Measurements from ENCODE around the gene TBL1X. TPM values are rescaled to one million over a fixed set of nuclear protein-coding genes. Genes with fewer than 3 reads are reported as not detected.
A peak's percentile ranks its signal among the peaks of the same experiment; 100 is the strongest.

Gene TBL1X
- total RNA-seq, 1 donor from 2014 or later, result 12.3 TPM

- no peak for DNase-seq
- intact Hi-C loops (cut with micrococcal nuclease), result no loop called here
- no peak for ATAC-seq
These were observed 211.9 kb downstream of the TBL1X start for GRCh38 chrX:9676738-9677097.

- ATAC-seq, result peak; percentile 72
- DNase-seq, result no peak
- intact Hi-C loops (cut with micrococcal nuclease), result no loop called here
These were observed 212.4 kb downstream of the TBL1X start for GRCh38 chrX:9677098-9677739.

- intact Hi-C loops (cut with micrococcal nuclease), result no loop called here
- ATAC-seq (no peak), DNase-seq (no peak)
These were observed 213.5 kb downstream of the TBL1X start for GRCh38 chrX:9678215-9678965.

GRCh38 chrX:9681011-9681410 lies 216.2 kb downstream of the TBL1X start:
- ATAC-seq (no peak), DNase-seq (no peak)
- intact Hi-C loops (cut with micrococcal nuclease), result no loop called here

- intact Hi-C loops (cut with micrococcal nuclease), result no loop called here
- DNase-seq (no peak), ATAC-seq (no peak)
These were observed 216.6 kb downstream of the TBL1X start for GRCh38 chrX:9681422-9681821.

GRCh38 chrX:9682456-9682855 lies 217.6 kb downstream of the TBL1X start:
- intact Hi-C loops (cut with micrococcal nuclease), result no loop called here
- ATAC-seq (peak; percentile 42), DNase-seq (no peak)

- intact Hi-C loops (cut with micrococcal nuclease), result no loop called here
- no peak for ATAC-seq
These were observed 218.0 kb downstream of the TBL1X start for GRCh38 chrX:9682861-9683260.

GRCh38 chrX:9683350-9683749 lies 218.5 kb downstream of the TBL1X start:
- ATAC-seq, result no peak
- intact Hi-C loops (cut with micrococcal nuclease), result no loop called here
- no peak for DNase-seq

More at GRCh38 chrX:9682861-9683260, 218.0 kb downstream of the TBL1X start:
- no peak for DNase-seq

GRCh38 chrX:9687899-9688298 lies 223.0 kb downstream of the TBL1X start:
- DNase-seq (no peak), ATAC-seq (no peak)
- intact Hi-C loops (cut with micrococcal nuclease), result no loop called here

- ATAC-seq (no peak), DNase-seq (no peak)
- intact Hi-C loops (cut with micrococcal nuclease), result no loop called here
These were observed 224.0 kb downstream of the TBL1X start for GRCh38 chrX:9688833-9689232.

- no peak for ATAC-seq
- DNase-seq, result no peak
- intact Hi-C loops (cut with micrococcal nuclease), result no loop called here
These were observed 225.2 kb downstream of the TBL1X start for GRCh38 chrX:9690046-9690445.

GRCh38 chrX:9693307-9694001 lies 228.6 kb downstream of the TBL1X start:
- no peak for DNase-seq
- intact Hi-C loops (cut with micrococcal nuclease), result no loop called here
- ATAC-seq, result no peak

GRCh38 chrX:9698576-9698975 lies 233.7 kb downstream of the TBL1X start:
- DNase-seq (no peak), ATAC-seq (no peak)
- intact Hi-C loops (cut with micrococcal nuclease), result no loop called here

- DNase-seq, result no peak
- no peak for ATAC-seq
- intact Hi-C loops (cut with micrococcal nuclease), result no loop called here
These were observed 235.7 kb downstream of the TBL1X start for GRCh38 chrX:9700555-9700954.

- no peak for DNase-seq
- no peak for ATAC-seq
- intact Hi-C loops (cut with micrococcal nuclease), result no loop called here
These were observed 236.9 kb downstream of the TBL1X start for GRCh38 chrX:9701790-9702189.

- no peak for ATAC-seq
- DNase-seq, result no peak
- intact Hi-C loops (cut with micrococcal nuclease), result no loop called here
These were observed 238.5 kb downstream of the TBL1X start for GRCh38 chrX:9703406-9703805.

GRCh38 chrX:9704876-9705465 lies 240.1 kb downstream of the TBL1X start:
- ATAC-seq (no peak), DNase-seq (no peak)
- intact Hi-C loops (cut with micrococcal nuclease), result no loop called here

- intact Hi-C loops (cut with micrococcal nuclease), result no loop called here
- DNase-seq, result no peak
- ATAC-seq, result no peak
These were observed 241.6 kb downstream of the TBL1X start for GRCh38 chrX:9706421-9706820.

- intact Hi-C loops (cut with micrococcal nuclease), result no loop called here
- no peak for ATAC-seq
- no peak for DNase-seq
These were observed 242.6 kb downstream of the TBL1X start for GRCh38 chrX:9707306-9708033.

GRCh38 chrX:9708086-9708485 lies 243.2 kb downstream of the TBL1X start:
- no peak for ATAC-seq
- intact Hi-C loops (cut with micrococcal nuclease), result no loop called here
- no peak for DNase-seq
